Hematopoietic multipotent progenitor cell treated with erythropoietin and hydrocortisone succinate and interleukin-3 and kit ligand, for 4 days (in vitro differentiated cells): ENCODE results near the gene PUM2.

Experiments
- DNase-seq: peaks from one replicate; pipeline ENCODE4 v3.0.0-alpha.2; 2015

The PUM2 gene

GRCh38 chr2:20343128-20343527 is 7.5 kb downstream of the PUM2 start:
- no peak for DNase-seq

GRCh38 chr2:20339012-20339411 is 11.6 kb downstream of the PUM2 start:
- DNase-seq = no peak

GRCh38 chr2:20334605-20335203 is 15.9 kb downstream of the PUM2 start:
- no peak for DNase-seq

GRCh38 chr2:20333738-20334137 is 16.9 kb downstream of the PUM2 start:
- DNase-seq = no peak

- DNase-seq = no peak
Measured at GRCh38 chr2:20330192-20330591, 20.5 kb downstream of the PUM2 start.

GRCh38 chr2:20327370-20327769 is 23.3 kb downstream of the PUM2 start:
- DNase-seq = no peak

GRCh38 chr2:20326163-20326780 is 24.4 kb downstream of the PUM2 start:
- peak; percentile 81 for DNase-seq

GRCh38 chr2:20322527-20323300 is 27.9 kb downstream of the PUM2 start:
- DNase-seq = no peak

GRCh38 chr2:20317690-20318089 is 33.0 kb downstream of the PUM2 start:
- no peak for DNase-seq

- DNase-seq = peak; percentile 71
Measured at GRCh38 chr2:20317197-20317596, 33.4 kb downstream of the PUM2 start.

- DNase-seq = peak; percentile 72
Measured at GRCh38 chr2:20314562-20315501, 35.8 kb downstream of the PUM2 start.

GRCh38 chr2:20313659-20314058 is 37.0 kb downstream of the PUM2 start:
- no peak for DNase-seq

- no peak for DNase-seq
Measured at GRCh38 chr2:20309001-20309400, 41.6 kb downstream of the PUM2 start.

- DNase-seq = no peak
Measured at GRCh38 chr2:20307311-20307710, 43.3 kb downstream of the PUM2 start.

GRCh38 chr2:20304411-20304810 is 46.2 kb downstream of the PUM2 start:
- DNase-seq = no peak

GRCh38 chr2:20303966-20304365 is 46.7 kb downstream of the PUM2 start:
- no peak for DNase-seq

GRCh38 chr2:20302019-20302418 is 48.6 kb downstream of the PUM2 start:
- no peak for DNase-seq

- no peak for DNase-seq
Measured at GRCh38 chr2:20300656-20301055, 50.0 kb downstream of the PUM2 start.

GRCh38 chr2:20299113-20299512 is 51.5 kb downstream of the PUM2 start:
- DNase-seq = no peak

GRCh38 chr2:20294231-20294630 is 56.4 kb downstream of the PUM2 start:
- DNase-seq = no peak

GRCh38 chr2:20292984-20293383 is 57.7 kb downstream of the PUM2 start:
- DNase-seq = no peak

GRCh38 chr2:20291846-20292408 is 58.7 kb downstream of the PUM2 start:
- DNase-seq = no peak

- DNase-seq = peak; percentile 90
Measured at GRCh38 chr2:20291106-20291564, 59.5 kb downstream of the PUM2 start.
